BE2C (cell line): Measurements from ENCODE around the gene TRABD.
A peak's percentile ranks its signal among the peaks of the same experiment; 100 is the strongest.

Source experiments
- DNase-seq: peaks from one replicate; pipeline ENCODE4 v3.0.0-alpha.2; 2020
- H3K27me3 ChIP-seq: fragments of 250-450 bp; sonication (Bioruptor Pico); 2 replicates; pipeline ENCODE4 v1.5.1; 2020; ENCODE audit warnings: mild to moderate bottlenecking
- H3K36me3 ChIP-seq: fragments of 250-450 bp; sonication (Bioruptor Pico); 2 replicates; pipeline ENCODE4 v1.5.1; 2020; ENCODE audit warnings: mild to moderate bottlenecking
- H3K4me1 ChIP-seq: fragments of 250-450 bp; sonication (Bioruptor Pico); 2 replicates; pipeline ENCODE4 v1.5.1; 2020
- H3K4me3 ChIP-seq: 2 replicates; pipeline ENCODE4 v1.5.1; 2011; ENCODE audit warnings: low read depth, low read length
- H3K9me3 ChIP-seq: fragments of 250-450 bp; sonication (Bioruptor Pico); 2 replicates; pipeline ENCODE4 v1.5.1; 2020
- CTCF ChIP-seq: IDR thresholded peaks from 2 replicates; pipeline ENCODE4 v1.5.1; 2012; ENCODE audit warnings: mild to moderate bottlenecking, low read depth, low read length

Gene TRABD

GRCh38 chr22:50227579-50228215 is 42.0 kb downstream of the TRABD start:
- H3K4me1 ChIP-seq, result no peaks in the 10 kb centered on the region
- no peaks in the 10 kb centered on the region for H3K9me3 ChIP-seq
- DNase-seq, result no peak
- H3K36me3 ChIP-seq, result peaks cover 29% of the 10 kb centered on the region
- TF ChIP-seq CTCF, result no peak
- H3K4me3 ChIP-seq, result no peak overlapping the region
- no peaks in the 10 kb centered on the region for H3K27me3 ChIP-seq

- no peak overlapping the region for H3K4me3 ChIP-seq
- H3K36me3 ChIP-seq, result peaks cover 29% of the 10 kb centered on the region
- TF ChIP-seq CTCF, result no peak
- H3K4me1 ChIP-seq, result no peaks in the 10 kb centered on the region
- H3K27me3 ChIP-seq, result no peaks in the 10 kb centered on the region
- DNase-seq, result no peak
- no peaks in the 10 kb centered on the region for H3K9me3 ChIP-seq
Measured at GRCh38 chr22:50228366-50228765, 42.7 kb downstream of the TRABD start.

GRCh38 chr22:50229370-50229769 is 43.7 kb downstream of the TRABD start:
- Histone ChIP-seq H3K9me3 (no peaks in the 10 kb centered on the region), H3K4me3 (no peak overlapping the region), H3K4me1 (no peaks in the 10 kb centered on the region), H3K27me3 (no peaks in the 10 kb centered on the region), H3K36me3 (peaks cover 27% of the 10 kb centered on the region)
- DNase-seq, result no peak
- TF ChIP-seq CTCF, result no peak

GRCh38 chr22:50232481-50233151 is 46.9 kb downstream of the TRABD start:
- Histone ChIP-seq H3K4me1 (no peaks in the 10 kb centered on the region), H3K4me3 (no peak overlapping the region), H3K36me3 (peaks cover 20% of the 10 kb centered on the region), H3K9me3 (no peaks in the 10 kb centered on the region; the same call in 1 of the 2 replicates), H3K27me3 (no peaks in the 10 kb centered on the region)
- TF ChIP-seq CTCF, result no peak
- no peak for DNase-seq

- Histone ChIP-seq H3K4me1 (no peaks in the 10 kb centered on the region), H3K4me3 (no peak overlapping the region), H3K27me3 (no peaks in the 10 kb centered on the region), H3K9me3 (no peaks in the 10 kb centered on the region; the same call in 1 of the 2 replicates), H3K36me3 (peaks cover 19% of the 10 kb centered on the region)
- no peak for TF ChIP-seq CTCF
- no peak for DNase-seq
Measured at GRCh38 chr22:50233223-50233622, 47.5 kb downstream of the TRABD start.

GRCh38 chr22:50236731-50237409 is 51.2 kb downstream of the TRABD start:
- peak; percentile 31 for DNase-seq
- Histone ChIP-seq H3K9me3 (no peaks in the 10 kb centered on the region; the same call in 1 of the 2 replicates), H3K4me3 (no peak overlapping the region), H3K4me1 (no peaks in the 10 kb centered on the region), H3K27me3 (no peaks in the 10 kb centered on the region), H3K36me3 (peaks cover 18% of the 10 kb centered on the region)
- peak; percentile 64 for TF ChIP-seq CTCF
